Measurements from ENCODE around the gene LMTK3. TPM values are rescaled to one million over a fixed set of nuclear protein-coding genes. Genes with fewer than 3 reads are reported as not detected.

LMTK3 gene
- total and polyA plus RNA-seq, 9 of the 15 experiments (the other 6 are each of a cell fraction or from before 2014, with no cell fraction given), result 0.35 to 12.3 (median 2.0) TPM; not detected in 2

DNA sequence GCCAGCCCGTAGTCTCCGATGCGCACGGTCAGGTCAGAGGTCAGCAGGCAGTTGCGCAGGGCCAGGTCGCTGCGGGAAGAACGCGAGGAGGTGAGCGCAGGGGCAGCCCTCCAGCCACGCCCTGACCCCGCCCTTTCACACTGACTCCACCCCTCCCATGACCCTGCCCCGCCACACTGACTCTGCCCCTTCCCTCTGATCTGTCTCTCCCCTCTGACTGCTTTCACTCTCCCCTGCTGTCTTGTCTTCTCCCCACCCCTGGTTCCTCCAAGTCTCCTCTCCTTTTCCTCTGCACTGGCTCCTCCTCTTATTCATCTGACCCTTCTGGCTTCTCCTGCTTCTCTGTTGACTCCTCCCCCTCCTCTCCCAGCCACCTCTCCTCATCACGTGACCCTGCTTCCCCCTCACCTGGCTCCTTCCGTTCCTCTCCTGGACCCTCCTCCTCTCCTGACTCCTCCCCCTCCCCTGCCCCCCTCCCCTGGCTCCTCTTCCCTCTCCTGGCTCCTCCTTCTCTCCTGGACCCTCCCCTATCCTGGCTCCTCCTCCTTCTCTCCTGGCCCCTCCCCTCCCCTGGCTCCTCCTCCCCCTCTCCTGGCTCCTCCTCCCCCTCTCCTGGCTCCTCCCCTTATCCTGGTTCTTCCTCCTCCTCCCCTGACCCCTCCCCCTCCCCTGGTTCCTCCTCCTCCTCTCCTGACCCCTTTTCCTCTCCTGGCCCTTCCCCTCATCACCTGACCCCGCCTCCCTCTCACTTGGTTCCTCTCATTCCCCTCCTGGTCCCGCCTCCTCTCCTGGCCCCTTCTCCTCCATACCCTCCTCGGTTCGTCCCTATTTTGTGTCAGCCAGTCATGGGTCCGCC lies 9.9 kb downstream of the LMTK3 start (continued):
- TF ChIP-seq ATF1 (CRISPR knock-in tag; IDR thresholded peaks at IDR 0.05) (no peak), ATF1 (tag; IDR thresholded peaks at IDR 0.05) (no peak), HOXB6 (CRISPR knock-in tag; IDR thresholded peaks at IDR 0.05; ENCODE audit: borderline replicate concordance) (no peak), SUPT5H (IDR thresholded peaks at IDR 0.05) (peak; percentile 82), FOXJ2 (tag; IDR thresholded peaks at IDR 0.05) (no peak), MYNN (IDR thresholded peaks at IDR 0.05) (no peak), MYNN (CRISPR knock-in tag; IDR thresholded peaks at IDR 0.05) (no peak), PURB (CRISPR knock-in tag; IDR thresholded peaks at IDR 0.05; ENCODE audit: low read depth) (no peak), HNRNPH1 (optimal IDR thresholded peaks at IDR 0.05; ENCODE audit: low read depth, low read length) (no peak), CBFA2T3 (IDR thresholded peaks at IDR 0.05) (no peak), ZFP1 (CRISPR knock-in tag; IDR thresholded peaks at IDR 0.05) (no peak), FOXA1 (IDR thresholded peaks at IDR 0.05; ENCODE audit: borderline replicate concordance) (no peak), TAF9B (IDR thresholded peaks at IDR 0.05; ENCODE audit: partially characterized antibody) (no peak)
- TF ChIP-seq, protein P1, sequence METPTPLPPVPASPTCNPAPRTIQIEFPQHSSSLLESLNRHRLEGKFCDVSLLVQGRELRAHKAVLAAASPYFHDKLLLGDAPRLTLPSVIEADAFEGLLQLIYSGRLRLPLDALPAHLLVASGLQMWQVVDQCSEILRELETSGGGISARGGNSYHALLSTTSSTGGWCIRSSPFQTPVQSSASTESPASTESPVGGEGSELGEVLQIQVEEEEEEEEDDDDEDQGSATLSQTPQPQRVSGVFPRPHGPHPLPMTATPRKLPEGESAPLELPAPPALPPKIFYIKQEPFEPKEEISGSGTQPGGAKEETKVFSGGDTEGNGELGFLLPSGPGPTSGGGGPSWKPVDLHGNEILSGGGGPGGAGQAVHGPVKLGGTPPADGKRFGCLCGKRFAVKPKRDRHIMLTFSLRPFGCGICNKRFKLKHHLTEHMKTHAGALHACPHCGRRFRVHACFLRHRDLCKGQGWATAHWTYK (CRISPR knock-in tag; IDR thresholded peaks at IDR 0.05), result no peak
- TF ChIP-seq, protein P2, sequence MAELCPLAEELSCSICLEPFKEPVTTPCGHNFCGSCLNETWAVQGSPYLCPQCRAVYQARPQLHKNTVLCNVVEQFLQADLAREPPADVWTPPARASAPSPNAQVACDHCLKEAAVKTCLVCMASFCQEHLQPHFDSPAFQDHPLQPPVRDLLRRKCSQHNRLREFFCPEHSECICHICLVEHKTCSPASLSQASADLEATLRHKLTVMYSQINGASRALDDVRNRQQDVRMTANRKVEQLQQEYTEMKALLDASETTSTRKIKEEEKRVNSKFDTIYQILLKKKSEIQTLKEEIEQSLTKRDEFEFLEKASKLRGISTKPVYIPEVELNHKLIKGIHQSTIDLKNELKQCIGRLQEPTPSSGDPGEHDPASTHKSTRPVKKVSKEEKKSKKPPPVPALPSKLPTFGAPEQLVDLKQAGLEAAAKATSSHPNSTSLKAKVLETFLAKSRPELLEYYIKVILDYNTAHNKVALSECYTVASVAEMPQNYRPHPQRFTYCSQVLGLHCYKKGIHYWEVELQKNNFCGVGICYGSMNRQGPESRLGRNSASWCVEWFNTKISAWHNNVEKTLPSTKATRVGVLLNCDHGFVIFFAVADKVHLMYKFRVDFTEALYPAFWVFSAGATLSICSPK (IDR thresholded peaks at IDR 0.05; ENCODE audit: borderline replicate concordance), result peak; percentile 86; the same call in 1 of the 2 replicates
- TF ChIP-seq, protein P3, sequence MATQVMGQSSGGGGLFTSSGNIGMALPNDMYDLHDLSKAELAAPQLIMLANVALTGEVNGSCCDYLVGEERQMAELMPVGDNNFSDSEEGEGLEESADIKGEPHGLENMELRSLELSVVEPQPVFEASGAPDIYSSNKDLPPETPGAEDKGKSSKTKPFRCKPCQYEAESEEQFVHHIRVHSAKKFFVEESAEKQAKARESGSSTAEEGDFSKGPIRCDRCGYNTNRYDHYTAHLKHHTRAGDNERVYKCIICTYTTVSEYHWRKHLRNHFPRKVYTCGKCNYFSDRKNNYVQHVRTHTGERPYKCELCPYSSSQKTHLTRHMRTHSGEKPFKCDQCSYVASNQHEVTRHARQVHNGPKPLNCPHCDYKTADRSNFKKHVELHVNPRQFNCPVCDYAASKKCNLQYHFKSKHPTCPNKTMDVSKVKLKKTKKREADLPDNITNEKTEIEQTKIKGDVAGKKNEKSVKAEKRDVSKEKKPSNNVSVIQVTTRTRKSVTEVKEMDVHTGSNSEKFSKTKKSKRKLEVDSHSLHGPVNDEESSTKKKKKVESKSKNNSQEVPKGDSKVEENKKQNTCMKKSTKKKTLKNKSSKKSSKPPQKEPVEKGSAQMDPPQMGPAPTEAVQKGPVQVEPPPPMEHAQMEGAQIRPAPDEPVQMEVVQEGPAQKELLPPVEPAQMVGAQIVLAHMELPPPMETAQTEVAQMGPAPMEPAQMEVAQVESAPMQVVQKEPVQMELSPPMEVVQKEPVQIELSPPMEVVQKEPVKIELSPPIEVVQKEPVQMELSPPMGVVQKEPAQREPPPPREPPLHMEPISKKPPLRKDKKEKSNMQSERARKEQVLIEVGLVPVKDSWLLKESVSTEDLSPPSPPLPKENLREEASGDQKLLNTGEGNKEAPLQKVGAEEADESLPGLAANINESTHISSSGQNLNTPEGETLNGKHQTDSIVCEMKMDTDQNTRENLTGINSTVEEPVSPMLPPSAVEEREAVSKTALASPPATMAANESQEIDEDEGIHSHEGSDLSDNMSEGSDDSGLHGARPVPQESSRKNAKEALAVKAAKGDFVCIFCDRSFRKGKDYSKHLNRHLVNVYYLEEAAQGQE (IDR thresholded peaks at IDR 0.05; ENCODE audit: borderline replicate concordance), result peak; percentile 67
- TF ChIP-seq, protein P3 (CRISPR knock-in tag; IDR thresholded peaks at IDR 0.05; ENCODE audit: low read depth), result no peak
- TF ChIP-seq, protein P4, sequence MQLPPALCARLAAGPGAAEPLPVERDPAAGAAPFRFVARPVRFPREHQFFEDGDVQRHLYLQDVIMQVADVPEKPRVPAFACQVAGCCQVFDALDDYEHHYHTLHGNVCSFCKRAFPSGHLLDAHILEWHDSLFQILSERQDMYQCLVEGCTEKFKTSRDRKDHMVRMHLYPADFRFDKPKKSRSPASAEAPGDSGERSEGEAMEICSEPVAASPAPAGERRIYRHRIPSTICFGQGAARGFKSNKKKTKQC (CRISPR knock-in tag; IDR thresholded peaks at IDR 0.05), result 0 out of 2 replicates have a peak, but pooled peaks have one; percentile 42
